HTR-8/SVneo (cell line): ENCODE data around the gene APPL2.

Experiments used
- DNase-seq: peaks from one replicate; pipeline ENCODE4 v3.0.0; 2011; ENCODE audit warnings: low spot score, mixed read lengths; ENCODE audit not compliant: insufficient read length
- FAIRE-seq: peaks from 2 replicates; lab custom pipeline; 2011; peaks lifted over from hg19 to GRCh38; lab: Jason Lieb, UNC

The APPL2 gene, protein sequence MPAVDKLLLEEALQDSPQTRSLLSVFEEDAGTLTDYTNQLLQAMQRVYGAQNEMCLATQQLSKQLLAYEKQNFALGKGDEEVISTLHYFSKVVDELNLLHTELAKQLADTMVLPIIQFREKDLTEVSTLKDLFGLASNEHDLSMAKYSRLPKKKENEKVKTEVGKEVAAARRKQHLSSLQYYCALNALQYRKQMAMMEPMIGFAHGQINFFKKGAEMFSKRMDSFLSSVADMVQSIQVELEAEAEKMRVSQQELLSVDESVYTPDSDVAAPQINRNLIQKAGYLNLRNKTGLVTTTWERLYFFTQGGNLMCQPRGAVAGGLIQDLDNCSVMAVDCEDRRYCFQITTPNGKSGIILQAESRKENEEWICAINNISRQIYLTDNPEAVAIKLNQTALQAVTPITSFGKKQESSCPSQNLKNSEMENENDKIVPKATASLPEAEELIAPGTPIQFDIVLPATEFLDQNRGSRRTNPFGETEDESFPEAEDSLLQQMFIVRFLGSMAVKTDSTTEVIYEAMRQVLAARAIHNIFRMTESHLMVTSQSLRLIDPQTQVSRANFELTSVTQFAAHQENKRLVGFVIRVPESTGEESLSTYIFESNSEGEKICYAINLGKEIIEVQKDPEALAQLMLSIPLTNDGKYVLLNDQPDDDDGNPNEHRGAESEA

DNA sequence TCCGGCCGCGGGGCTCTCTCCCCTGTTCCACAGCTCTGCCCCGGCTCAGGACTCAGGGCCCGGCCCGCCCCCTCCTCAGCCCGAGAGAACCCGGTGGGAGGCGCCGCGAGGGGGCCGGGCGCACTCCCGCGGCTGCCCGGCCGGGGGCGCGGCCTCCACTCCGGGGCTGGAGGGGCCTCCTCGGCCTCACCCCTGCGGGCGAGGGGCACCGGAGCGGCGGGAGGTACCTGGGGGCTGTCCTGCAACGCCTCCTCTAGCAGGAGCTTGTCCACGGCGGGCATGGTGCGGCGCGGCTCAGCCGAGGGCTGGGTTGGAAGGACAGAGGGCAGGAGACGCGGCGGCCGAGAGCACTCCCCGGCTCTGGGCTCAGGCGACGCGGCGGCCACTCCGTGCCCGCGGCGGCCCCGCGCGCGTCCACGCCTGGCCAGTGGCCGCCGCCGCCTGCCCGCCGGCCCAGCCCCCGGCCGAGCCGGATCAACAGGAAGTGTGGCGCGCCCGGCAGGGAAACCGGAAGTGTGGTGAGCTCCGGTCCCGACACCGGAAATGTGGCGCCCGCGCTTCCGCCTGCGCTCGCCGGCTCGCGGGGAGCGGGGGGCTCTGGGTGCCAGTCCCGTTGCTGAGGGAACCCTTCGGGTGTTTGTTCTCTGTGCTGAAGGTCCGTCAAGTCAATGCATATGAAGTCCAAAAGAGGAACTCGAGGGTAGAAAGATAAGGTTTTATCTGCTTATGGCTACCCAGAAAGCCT lies at the start of gene APPL2:
TSS of gene APPL2 (minus strand) at position 443 of the 745 bp plus-strand sequence. CDS start at position 281, 162 bp downstream.
- FAIRE-seq (peak; percentile 63), DNase-seq (peak; percentile 93)

DNA sequence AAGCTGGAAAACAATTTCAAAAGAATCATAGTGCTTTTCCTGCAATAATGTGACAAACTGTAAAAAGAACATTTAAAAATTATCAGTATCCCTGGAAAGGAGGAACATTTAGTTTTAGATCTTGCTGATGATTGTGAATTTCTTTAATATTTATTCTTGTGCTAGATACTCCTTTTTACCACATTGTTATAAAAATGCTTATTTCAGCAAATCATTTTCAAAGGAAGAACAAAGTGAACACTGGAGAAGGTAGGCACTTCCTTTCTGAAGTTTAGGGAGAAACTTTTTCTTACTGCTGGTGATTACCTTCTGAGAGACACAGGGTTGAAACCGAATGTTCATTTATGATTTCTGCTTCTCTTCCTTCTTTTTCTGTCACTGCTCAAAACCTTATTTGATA lies 49.4 kb upstream of the APPL2 start:
- DNase-seq (no peak), FAIRE-seq (no peak)

DNA sequence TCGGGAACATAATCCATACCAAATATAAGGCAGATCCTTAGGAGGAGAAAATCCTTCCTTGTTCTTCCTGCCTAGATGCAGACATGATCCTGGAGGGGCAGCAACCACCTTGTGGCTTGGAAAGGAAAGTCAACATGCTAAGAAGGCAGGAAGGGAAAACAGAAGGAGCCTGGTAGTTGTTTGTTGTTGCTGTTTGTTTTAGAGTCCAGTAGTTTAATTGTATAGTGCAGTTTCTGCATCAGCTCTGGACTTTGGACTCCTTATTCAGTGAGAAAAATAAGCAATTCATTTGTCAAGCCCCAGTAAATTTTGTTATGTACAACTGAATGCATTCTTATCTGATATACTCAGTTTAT lies 45.7 kb upstream of the APPL2 start:
- DNase-seq (no peak), FAIRE-seq (no peak)

DNA sequence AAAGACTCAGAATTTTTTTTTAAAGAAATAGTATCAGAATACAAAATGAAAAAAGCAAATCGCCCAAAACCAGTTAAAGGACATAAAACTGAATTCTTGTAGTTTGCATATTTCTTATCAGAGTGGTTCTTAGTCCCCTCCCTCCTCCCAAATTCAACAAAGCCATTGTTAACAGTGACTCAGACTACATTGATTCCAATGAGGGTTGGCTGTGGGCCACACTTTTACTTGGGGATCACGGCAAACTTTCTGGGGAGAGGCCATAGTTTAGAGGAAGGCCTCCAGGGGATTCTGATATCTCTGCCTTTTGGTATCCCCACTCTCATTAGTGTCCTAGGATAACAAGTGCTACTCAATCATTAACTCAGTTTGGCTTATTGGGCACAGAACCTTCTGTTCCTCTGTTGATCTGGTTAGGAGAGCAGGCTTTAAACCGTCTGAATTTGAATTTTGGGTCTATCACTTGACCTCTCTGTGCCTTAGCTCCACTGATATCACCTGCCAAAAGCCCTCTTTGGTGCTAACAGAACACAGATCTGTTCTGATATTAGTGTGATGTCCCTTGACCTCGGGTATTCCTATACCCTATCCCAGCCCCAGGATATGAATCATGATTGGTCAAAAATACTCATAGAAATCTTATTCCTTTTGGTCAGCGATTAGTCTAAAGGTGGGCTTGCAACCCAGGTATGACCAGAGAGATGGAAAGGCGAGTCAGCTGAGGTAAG lies 45.2 kb upstream of the APPL2 start:
- no peak for DNase-seq
- no peak for FAIRE-seq

DNA sequence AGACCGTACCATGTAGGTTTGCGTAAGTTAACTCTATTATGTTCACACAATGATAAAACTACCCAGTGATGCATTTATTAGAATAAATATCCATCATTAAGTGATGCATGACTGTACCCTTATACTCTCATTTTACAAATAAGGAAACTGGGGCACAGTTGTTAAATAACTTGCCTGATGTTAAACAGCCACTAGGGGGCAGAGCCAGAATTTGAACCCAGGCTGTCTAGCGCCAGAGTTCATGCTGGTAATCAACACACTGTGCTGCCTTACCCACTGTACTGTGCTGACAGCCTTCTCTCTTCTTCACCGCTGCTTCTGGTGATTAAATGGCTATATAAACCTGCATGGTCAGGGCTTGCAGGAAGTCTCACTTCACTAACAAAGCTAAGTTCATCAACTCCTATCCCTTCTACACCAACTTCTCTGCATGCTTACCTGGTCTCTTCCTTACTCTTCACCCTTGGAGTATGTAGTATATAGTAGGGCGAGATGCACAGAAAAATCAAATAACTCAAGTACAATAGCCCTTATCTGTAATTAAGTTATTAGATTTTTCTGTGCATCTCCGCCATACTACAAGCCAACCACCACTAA lies 43.6 kb upstream of the APPL2 start:
- no peak for DNase-seq

DNA sequence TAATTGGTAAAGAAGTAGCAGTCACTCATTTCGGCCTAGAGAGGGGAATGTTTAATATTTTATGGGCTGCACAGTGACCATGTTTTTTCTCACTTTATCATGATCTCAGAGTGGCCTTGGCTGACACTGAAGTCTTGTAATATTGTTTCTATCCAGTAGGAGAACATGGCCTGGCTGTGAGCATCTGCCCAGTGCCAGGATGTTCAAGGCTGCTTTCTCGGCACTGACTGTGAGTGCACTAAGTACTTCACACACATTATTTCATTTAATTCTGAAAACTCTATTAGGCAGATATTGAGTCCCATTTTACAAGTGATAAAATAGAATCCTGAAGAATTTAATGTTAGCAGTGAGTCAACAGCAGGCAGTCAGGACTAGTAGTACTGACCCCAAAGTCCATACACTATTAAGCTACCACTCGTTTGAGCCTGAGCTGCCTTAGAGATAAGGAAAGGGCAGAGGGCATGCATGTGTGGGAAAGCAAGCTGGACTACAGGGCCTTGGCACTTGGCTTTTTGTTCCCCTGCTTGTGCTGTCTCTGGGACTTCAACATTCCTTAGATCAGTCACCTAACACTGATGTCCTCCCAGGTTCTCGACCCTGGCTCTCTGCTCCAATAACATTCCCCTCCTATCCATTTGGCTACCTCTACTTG lies 42.2 kb upstream of the APPL2 start:
- DNase-seq = no peak
- FAIRE-seq = no peak

More for the DNA sequence above, 43.6 kb upstream of the APPL2 start:
- FAIRE-seq = no peak

DNA sequence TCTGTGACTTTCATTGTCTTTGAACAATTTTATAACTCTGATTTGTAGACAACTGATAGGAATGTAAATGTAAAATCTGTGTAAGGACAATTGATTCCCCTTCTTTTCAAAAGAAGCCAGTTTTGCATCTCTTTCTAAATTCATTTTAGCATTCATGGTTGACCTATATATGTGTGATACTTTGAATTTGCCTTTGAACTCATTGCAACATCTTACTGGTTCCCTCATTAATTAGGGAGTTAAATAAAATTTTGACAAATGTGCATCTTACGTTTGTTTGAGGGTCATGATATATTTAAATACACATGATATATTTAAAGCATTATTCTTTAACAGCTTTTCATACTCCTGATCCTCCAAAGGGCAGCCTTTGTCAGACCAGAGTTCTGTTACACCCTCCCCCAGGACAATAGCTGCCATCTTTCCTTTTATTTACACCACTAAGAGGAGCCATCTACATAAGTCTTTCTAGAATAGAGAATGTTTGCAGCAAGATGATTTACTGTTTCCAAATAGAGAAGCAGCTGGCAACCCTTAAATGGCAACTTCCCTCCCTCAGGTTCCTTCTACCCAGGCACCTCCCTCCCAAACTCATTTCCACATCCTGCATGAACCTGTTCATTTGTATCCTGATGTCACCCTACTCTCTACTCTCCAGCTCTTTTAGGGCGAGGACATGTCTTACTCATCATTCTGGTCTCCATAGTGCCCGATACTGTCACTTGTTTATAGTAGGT lies 40.2 kb upstream of the APPL2 start:
- FAIRE-seq (no peak), DNase-seq (no peak)

DNA sequence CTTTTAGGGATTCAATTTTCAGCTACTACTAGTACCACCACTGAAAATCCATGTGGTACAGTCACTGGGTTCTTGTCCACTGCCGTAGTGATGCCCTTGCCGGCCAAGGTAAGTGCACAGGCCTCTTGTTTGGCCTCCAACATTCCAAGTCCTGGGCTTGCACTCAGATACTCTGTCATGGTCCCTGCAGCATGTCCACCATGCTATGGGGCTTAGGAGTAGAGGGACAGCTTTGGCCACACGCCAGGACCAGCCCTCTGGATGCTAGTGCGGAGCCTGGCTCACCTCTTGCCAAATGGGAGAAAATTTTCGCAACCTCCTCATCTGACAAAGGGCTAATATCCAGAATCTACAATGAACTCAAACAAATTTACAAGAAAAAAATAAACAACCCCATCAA lies 38.6 kb upstream of the APPL2 start:
- DNase-seq = no peak
- FAIRE-seq = no peak

DNA sequence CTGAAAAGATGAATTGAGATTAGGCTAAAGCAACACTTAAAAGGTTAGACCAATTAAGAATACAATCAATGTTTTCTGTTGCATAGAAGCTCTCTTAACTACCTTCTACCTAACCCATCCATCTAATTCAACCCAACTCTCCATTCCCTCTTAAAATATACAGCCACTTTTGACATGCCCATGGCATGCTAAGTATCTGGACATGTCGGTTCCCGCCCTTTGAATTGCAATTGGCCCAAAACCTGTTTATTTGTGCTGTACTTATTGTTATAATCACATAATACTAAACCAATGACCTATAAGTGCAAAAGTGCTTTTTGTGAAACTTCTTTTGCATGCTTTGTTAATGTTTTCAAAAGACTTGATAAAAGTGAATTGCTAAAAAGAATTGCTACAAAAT lies 37.6 kb upstream of the APPL2 start:
- DNase-seq = no peak
- FAIRE-seq = no peak

DNA sequence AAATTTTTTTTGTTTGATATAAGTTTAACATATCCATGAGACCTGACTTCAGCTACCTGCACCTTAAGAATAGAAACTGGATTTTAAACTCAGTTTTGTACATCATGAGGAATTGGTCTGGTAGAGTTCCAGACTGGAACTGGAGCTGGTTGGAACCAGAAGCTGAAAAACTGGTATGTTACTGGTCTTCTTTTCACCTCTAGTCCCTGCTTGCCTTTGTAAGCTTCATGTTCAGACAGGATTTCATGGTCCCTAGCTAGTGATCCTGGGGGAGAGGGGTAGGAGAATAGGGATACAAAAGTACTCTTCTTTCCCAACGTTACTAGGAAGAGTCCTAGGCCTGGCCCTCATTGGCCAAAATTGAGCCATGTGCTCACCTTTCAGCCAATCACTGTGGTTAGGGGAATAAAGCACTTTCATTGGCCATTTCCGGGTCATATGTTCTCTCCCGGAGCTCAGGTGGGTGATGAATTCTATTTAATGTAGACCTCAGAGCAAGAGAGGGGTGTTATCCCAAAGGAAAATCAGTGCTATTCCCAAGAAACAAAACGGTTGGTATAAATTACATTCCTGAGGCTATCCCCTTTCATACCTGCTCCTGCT lies 36.9 kb upstream of the APPL2 start:
- DNase-seq (no peak), FAIRE-seq (no peak)

DNA sequence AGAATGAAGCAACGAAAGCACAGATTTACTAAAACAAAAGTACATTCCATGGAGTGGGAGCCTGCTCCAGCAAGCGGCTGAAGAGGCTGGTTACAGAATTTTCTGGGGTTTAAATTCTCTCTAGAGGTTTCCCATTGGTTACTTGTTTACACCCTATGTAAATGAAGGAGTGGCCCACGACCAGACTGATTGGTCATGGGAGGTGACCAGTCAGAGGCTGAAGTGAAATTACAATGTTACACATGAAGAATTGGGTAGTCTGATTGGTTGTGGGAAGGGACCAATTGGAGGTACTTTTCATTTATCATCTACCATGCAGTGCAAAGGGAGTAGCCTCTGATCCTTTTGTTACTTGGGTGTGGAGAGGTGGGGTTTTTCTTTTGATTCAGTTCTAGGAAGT lies 36.2 kb upstream of the APPL2 start:
- DNase-seq (no peak), FAIRE-seq (no peak)

DNA sequence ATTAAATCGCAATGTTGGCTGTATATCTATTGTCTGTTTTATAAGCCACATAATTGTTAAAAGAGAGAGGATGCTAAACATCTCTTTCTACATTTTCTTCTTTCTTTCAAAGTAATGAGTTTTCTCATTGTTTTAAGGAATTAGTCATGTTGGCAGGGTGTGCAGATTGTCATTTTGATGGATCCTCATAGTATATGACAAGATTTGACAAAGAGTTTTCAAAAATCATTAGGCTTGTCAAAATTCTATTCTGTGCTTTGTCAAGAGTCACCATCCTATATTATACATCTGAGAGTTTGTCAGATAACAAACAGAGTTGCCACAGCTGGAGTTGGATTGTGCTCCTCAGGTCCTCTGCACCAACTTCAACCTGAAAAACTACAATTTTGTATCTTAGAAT lies 35.4 kb upstream of the APPL2 start:
- no peak for DNase-seq
- FAIRE-seq = no peak

DNA sequence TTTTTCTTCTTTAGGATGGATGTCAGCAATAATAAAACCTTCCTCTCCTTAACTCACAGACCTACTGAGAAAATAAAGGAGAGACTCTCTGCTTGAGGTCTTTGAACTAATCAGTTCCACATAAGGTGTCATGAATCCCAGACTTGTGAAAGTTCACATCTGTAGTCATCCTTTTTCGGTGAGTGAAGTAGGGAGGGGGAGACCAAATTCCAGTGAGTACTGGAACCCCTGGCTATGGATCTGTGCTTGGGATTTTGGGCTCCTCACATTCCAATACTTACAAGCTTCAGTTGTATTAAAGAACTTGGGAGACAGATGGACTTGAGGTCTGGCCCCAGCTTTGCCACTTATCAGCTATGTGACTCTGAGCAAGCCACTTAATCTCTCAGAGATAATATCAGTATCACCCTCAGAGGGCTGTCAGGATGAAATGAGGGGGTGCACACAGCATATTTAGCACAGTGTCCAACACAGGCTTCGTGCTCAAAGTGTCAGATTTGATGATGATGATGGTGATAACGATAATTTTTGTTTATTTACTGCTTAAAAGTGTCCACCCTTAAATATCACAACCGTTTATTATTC lies 34.8 kb upstream of the APPL2 start:
- DNase-seq (no peak), FAIRE-seq (no peak)

DNA sequence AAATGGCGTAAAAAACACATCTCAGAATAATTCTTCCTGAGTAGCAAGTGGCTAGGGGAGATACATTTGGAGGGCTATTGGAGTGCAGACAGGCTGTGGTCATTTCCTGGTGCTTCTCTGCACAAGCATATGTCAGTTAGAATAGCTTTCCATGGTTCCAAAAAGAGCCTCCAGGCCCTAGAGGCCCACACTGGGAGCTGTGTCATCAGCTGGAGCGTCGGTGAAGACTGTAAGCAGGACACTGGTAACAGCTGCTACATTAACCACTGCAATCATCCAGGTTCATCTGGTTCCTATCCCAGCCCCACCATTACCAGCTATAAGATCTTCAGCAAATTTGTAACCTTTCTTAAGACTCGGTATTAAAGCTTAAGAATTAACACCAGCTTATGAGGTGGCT lies 31.7 kb upstream of the APPL2 start:
- no peak for DNase-seq
- FAIRE-seq = no peak

DNA sequence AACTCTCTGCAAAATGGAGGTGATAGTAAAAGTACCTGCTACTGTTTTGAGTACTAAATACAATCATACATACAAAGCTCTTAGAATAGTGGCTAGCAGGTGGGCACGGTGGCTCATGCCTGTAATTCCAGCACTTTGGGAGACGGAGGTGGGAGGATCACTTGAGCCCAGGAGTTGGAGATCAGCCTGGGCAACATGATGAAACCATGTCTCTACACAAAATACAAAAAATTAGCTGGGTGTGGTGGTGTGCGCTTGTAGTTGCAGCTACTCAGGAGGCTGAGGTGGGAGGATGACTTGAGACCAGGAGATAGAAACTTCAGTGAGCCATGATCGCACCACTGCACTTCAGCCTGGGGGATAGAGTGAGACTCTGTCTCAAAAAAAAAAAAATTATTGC lies 28.8 kb upstream of the APPL2 start:
- no peak for FAIRE-seq
- no peak for DNase-seq

DNA sequence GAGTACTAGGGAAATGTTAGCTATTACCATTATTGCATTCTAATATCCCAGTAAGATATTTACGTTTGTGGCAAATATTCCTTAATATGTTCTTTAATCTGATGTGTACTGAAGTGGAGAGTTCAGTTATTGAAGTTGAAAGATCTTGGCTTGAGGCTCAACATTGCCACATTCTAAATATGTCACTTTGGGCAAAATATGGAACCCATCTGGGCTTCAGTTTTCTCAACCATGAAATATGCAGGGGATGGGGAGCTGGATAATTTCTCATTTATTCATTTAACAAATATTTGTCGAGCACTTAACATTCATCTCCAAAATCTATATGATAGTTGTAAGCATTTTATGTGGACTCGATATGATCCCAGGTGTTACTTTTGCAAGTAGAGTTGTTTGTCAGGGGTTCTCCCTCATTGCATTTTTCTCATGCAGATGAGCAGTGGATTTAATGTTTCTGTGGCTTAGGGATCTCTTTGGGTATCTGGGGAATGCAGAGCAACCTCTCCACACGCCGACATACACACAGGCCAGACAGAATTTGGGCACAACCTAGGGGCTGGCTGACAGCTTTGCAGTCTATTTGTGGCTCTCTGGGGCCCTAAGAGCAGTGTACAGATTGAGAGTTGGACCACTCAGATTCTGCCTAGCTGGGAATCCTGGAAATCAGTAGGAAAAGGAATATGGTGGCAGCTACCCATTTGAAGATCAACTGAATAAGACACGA lies 26.6 kb upstream of the APPL2 start:
- no peak for FAIRE-seq

DNA sequence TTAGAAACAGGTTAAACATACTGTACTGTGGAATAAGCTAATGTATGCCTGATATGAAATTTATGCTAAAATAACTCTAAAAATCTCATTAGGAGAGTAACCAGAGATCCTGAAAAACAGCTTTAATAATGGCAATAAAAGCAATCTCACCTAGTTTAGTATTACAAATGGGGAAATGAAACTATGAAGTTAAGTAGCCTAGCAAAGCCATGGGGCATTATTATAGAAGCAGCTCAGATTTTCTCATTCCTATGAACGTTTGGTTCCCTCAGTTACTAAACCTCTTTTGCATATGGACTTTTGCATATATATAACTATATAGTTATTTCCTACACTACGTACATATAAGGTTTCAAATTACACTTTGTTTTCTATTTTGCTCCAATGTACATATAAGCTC lies 25.0 kb upstream of the APPL2 start:
- DNase-seq = no peak
- no peak for FAIRE-seq

More for the DNA sequence above, 26.6 kb upstream of the APPL2 start:
- no peak for DNase-seq

DNA sequence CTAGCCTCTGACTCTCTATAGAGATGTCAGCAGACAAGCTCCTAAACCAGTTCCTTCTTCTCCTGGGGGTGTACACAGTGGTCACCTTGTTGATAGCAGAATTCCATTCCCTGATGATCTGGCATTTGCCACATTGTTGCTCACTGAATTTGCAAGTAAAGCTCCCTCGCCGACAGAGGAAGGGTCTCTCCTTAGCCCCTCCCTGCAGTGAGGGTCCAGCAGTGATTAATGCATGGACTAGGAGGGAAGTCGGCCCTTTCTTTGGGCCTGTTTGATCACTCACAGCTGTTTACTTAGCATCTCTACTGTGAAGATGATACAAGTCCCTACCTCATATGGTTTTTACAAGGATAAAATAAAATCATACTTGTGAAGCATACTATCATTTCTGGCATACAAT lies 23.3 kb upstream of the APPL2 start:
- DNase-seq (no peak), FAIRE-seq (no peak)
